GM12801 (cell line): ENCODE measurements around the gene HEPACAM.

Experiments
- CTCF ChIP-seq: IDR thresholded peaks from one replicate; pipeline ENCODE4 v1.5.1; 2011; ENCODE audit warnings: control low read depth; ENCODE audit not compliant: insufficient read length; ENCODE audit errors: extremely low read depth

HEPACAM gene

GRCh38 chr11:124898263-124898680 is 37.6 kb downstream of the HEPACAM start:
- no peak for TF ChIP-seq CTCF

- no peak for TF ChIP-seq CTCF
These were observed 38.1 kb downstream of the HEPACAM start, which contains the start of gene ROBO4 for GRCh38 chr11:124897674-124898262. ROBO4 (minus strand) TSS chr11:124897865; CDS start chr11:124897795, 70 bp downstream.

- TF ChIP-seq CTCF = no peak
These were observed 38.9 kb downstream of the HEPACAM start for GRCh38 chr11:124896821-124897391.

GRCh38 chr11:124896071-124896750 is 39.6 kb downstream of the HEPACAM start:
- no peak for TF ChIP-seq CTCF

GRCh38 chr11:124895471-124895971 is 40.3 kb downstream of the HEPACAM start:
- no peak for TF ChIP-seq CTCF

GRCh38 chr11:124894606-124895430 is 41.0 kb downstream of the HEPACAM start:
- no peak for TF ChIP-seq CTCF
